PC-9 (cell line): Measurements from ENCODE around the gene CLPTM1. TPM values are rescaled to one million over a fixed set of nuclear protein-coding genes. Genes with fewer than 3 reads are reported as not detected.

Experiments used
- BruUV-seq: library from RNA; stranded (reverse); fragments of 400-500 nt; replicated peaks from 2 replicates; lab custom pipeline; 2021; lab: Mats Ljungman, UMichigan
- CTCF ChIA-PET: fragments of 300-600 bp; sonication (Branson Sonifier 250); formaldehyde crosslinking; loops from one replicate; lab custom pipeline; 2022; ENCODE audit warnings: antibody characterized with exemption; lab: Charles Lee
- POLR2A ChIA-PET: fragments of 300-600 bp; sonication (Branson Sonifier 250); formaldehyde crosslinking; loops from one replicate; lab custom pipeline; 2022; ENCODE audit warnings: antibody characterized with exemption; ENCODE audit not compliant: unreplicated experiment; lab: Charles Lee
- DNase-seq, 2 experiments: peaks; one replicate each; pipeline versions ENCODE4 v3.0.0 to v3.0.0-alpha.2; 2015 to 2022; ENCODE audit warnings: mixed read lengths in 1 of 2
- H2AFZ ChIP-seq: fragments of 200-600 bp; sonication (generic); 2 replicates; pipeline ENCODE4 v1.8.1; 2017; ENCODE audit warnings: antibody characterized with exemption
- H3F3A ChIP-seq: fragments of 200-600 bp; sonication (generic); 2 replicates; pipeline ENCODE4 v1.8.1; 2017; ENCODE audit warnings: antibody characterized with exemption, mild to moderate bottlenecking, low read depth; ENCODE audit not compliant: insufficient read depth
- H3K27ac ChIP-seq: fragments of 200-600 bp; sonication (generic); 2 replicates; pipeline ENCODE4 v1.6.1; 2016; ENCODE audit warnings: mixed run types
- H3K27me3 ChIP-seq: fragments of 200-600 bp; sonication (generic); 2 replicates; pipeline ENCODE4 v1.6.1; 2016; ENCODE audit warnings: low read depth, mixed run types; ENCODE audit not compliant: insufficient read depth
- H3K36me3 ChIP-seq: fragments of 200-600 bp; sonication (generic); 2 replicates; pipeline ENCODE4 v1.6.1; 2016; ENCODE audit warnings: low read depth, mixed run types
- H3K4me1 ChIP-seq: fragments of 200-600 bp; sonication (generic); replicated peaks from 2 replicates; pipeline ENCODE4 v1.6.1; 2016; ENCODE audit warnings: mixed run types; ENCODE audit not compliant: insufficient read depth
- H3K4me2 ChIP-seq: fragments of 200-600 bp; sonication (generic); 2 replicates; pipeline ENCODE4 v1.6.1; 2017; ENCODE audit warnings: mixed run types
- H3K4me3 ChIP-seq: fragments of 200-600 bp; sonication (generic); 2 replicates; pipeline ENCODE4 v1.6.1; 2016; ENCODE audit warnings: mixed run types
- H3K79me2 ChIP-seq: fragments of 200-600 bp; sonication (generic); 2 replicates; pipeline ENCODE4 v1.6.1; 2017; ENCODE audit warnings: low read depth, mixed run types
- H3K9me2 ChIP-seq: fragments of 200-600 bp; sonication (generic); 2 replicates; pipeline ENCODE4 v1.8.1; 2017; ENCODE audit warnings: mild to moderate bottlenecking; ENCODE audit not compliant: insufficient read depth
- H3K9me3 ChIP-seq: fragments of 200-600 bp; sonication (generic); 2 replicates; pipeline ENCODE4 v1.8.1; 2016; ENCODE audit warnings: low read depth; ENCODE audit not compliant: insufficient read depth
- H4K20me1 ChIP-seq: fragments of 200-600 bp; sonication (generic); 2 replicates; pipeline ENCODE4 v1.8.1; 2017; ENCODE audit not compliant: insufficient read depth
- CTCF ChIP-seq: fragments of 200-600 bp; sonication (generic); conservative IDR thresholded peaks from 2 replicates; pipeline ENCODE4 v1.6.1; 2017; ENCODE audit warnings: mixed run types, antibody characterized with exemption, mild to moderate bottlenecking, moderate library complexity
- EZH2 ChIP-seq: fragments of 200-600 bp; sonication (generic); IDR thresholded peaks from 2 replicates; pipeline ENCODE4 v1.8.0; 2017; ENCODE audit warnings: antibody characterized with exemption, low read depth
- intact Hi-C: fragments of 100-400 bp; cut with micrococcal nuclease; formaldehyde crosslinking; loops from one replicate; pipeline ENCODE4 v1.10.0; 2022; ENCODE audit not compliant: unreplicated experiment
- total RNA-seq: library from RNA; stranded (reverse); gene quantifications from 2 replicates; pipeline ENCODE4 v1.2.3, GENCODE V29; 2021

Gene CLPTM1
- total RNA-seq, 1 experiment from 2014 or later, result 98.2 TPM

GRCh38 chr19:45040059-45040771 lies 85.0 kb downstream of the CLPTM1 start:
- Histone ChIP-seq H3K9me3 (no peaks in the 10 kb centered on the region), H3K36me3 (peaks cover 35% of the 10 kb centered on the region), H3K79me2 (peaks cover 60% of the 10 kb centered on the region), H3K9me2 (no peaks in the 10 kb centered on the region), H3K4me2 (peak overlapping the region; percentile 99), H3K4me1 (peaks cover 12% of the 10 kb centered on the region), H2AFZ (no peak overlapping the region), H4K20me1 (peaks cover 55% of the 10 kb centered on the region), H3K27ac (no peak overlapping the region), H3K27me3 (no peaks in the 10 kb centered on the region), H3F3A (peaks cover 23% of the 10 kb centered on the region; the same call in 1 of the 2 replicates), H3K4me3 (peak overlapping the region; percentile 100)
- no peak for DNase-seq
- intact Hi-C loops, result no loop called here
- ChIA-PET CTCF (interaction anchor here (0.6 kb wide), 1 partner anchor 108 kb away, joined by 4 read pairs; no protein-coding TSS in a partner anchor), POLR2A (interaction anchor here (0.6 kb wide), 2 partner anchors 83 to 285 kb away, joined by 4 to 8 read pairs; no protein-coding TSS in a partner anchor)
- TF ChIP-seq EZH2 (no peak), CTCF (no peak)
- TSS peak; percentile 29 for BruUV-seq

GRCh38 chr19:45041125-45041524 lies 85.9 kb downstream of the CLPTM1 start:
- TF ChIP-seq EZH2, result no peak
- TF ChIP-seq CTCF, result no peak
- H4K20me1 ChIP-seq, result peaks cover 64% of the 10 kb centered on the region
- ChIA-PET CTCF (no interaction called here), POLR2A (interaction anchor here (0.6 kb wide), 1 partner anchor 284 kb away, joined by 4 read pairs; no protein-coding TSS in a partner anchor)
- peaks cover 69% of the 10 kb centered on the region for H3K79me2 ChIP-seq
- no peak overlapping the region for H2AFZ ChIP-seq
- H3K9me2 ChIP-seq, result no peaks in the 10 kb centered on the region
- peaks cover 43% of the 10 kb centered on the region for H3K36me3 ChIP-seq
- DNase-seq, result no peak
- no peak overlapping the region for H3K27ac ChIP-seq
- BruUV-seq, result no TSS peak
- no peak overlapping the region for H3K4me2 ChIP-seq
- H3K9me3 ChIP-seq, result no peaks in the 10 kb centered on the region
- intact Hi-C loops, result no loop called here
- peaks cover 12% of the 10 kb centered on the region for H3K4me1 ChIP-seq
- no peak overlapping the region for H3K4me3 ChIP-seq
- no peaks in the 10 kb centered on the region for H3K27me3 ChIP-seq
- peaks cover 31% of the 10 kb centered on the region; the same call in 1 of the 2 replicates for H3F3A ChIP-seq

Other genes with a start within 250 kb of the CLPTM1 start
- gene BCL3, start 206.7 kb upstream of the CLPTM1 start, total RNA-seq, result 36.1 and 38.9 TPM in 2 replicates
- 53.6 and 68.8 TPM in 2 replicates for gene CBLC, start 177.5 kb upstream of the CLPTM1 start, total RNA-seq
- 146 and 199 TPM in 2 replicates for gene BCAM, start 146.3 kb upstream of the CLPTM1 start, total RNA-seq
- gene NECTIN2, start 109.1 kb upstream of the CLPTM1 start, total RNA-seq, result 115 and 136 TPM in 2 replicates
- 83.6 and 86.0 TPM in 2 replicates for gene TOMM40, start 64.1 kb upstream of the CLPTM1 start, total RNA-seq
- 11.5 and 16.5 TPM in 2 replicates for gene APOE, start 49.6 kb upstream of the CLPTM1 start, total RNA-seq
- 27.4 and 31.1 TPM in 2 replicates for gene APOC1, start 40.8 kb upstream of the CLPTM1 start, total RNA-seq
- not detected in 2 replicates for gene APOC4, start 13.1 kb upstream of the CLPTM1 start, total RNA-seq
- gene APOC2, start 9.3 kb upstream of the CLPTM1 start, total RNA-seq, result not detected in 2 replicates
- 5.8 and 10.6 TPM in 2 replicates for gene RELB, start 46.1 kb downstream of the CLPTM1 start, total RNA-seq
- gene CLASRP, start 83.7 kb downstream of the CLPTM1 start, total RNA-seq, result 74.1 and 76.8 TPM in 2 replicates
- 3.1 and 3.7 TPM in 2 replicates for gene ZNF296, start 121.1 kb downstream of the CLPTM1 start, total RNA-seq
- gene GEMIN7, start 123.9 kb downstream of the CLPTM1 start, total RNA-seq, result 29.6 and 30.6 TPM in 2 replicates
- gene PPP1R37, start 137.8 kb downstream of the CLPTM1 start, total RNA-seq, result 41.1 and 49.5 TPM in 2 replicates
- 0.37 and 0.75 TPM in 2 replicates for gene NKPD1, start 205.6 kb downstream of the CLPTM1 start, total RNA-seq
- gene TRAPPC6A, start 222.9 kb downstream of the CLPTM1 start, total RNA-seq, result 61.6 and 104 TPM in 2 replicates
- 11.5 and 17.8 TPM in 2 replicates for gene BLOC1S3, start 223.4 kb downstream of the CLPTM1 start, total RNA-seq